NCI-H128 (cell line): ENCODE data around the gene GLB1L.

ENCODE experiments used
- DNase-seq: peaks from one replicate; lab custom pipeline; 2025; ENCODE audit not compliant: unreplicated experiment; lab: John Stamatoyannopoulos, UW

GLB1L gene

DNA sequence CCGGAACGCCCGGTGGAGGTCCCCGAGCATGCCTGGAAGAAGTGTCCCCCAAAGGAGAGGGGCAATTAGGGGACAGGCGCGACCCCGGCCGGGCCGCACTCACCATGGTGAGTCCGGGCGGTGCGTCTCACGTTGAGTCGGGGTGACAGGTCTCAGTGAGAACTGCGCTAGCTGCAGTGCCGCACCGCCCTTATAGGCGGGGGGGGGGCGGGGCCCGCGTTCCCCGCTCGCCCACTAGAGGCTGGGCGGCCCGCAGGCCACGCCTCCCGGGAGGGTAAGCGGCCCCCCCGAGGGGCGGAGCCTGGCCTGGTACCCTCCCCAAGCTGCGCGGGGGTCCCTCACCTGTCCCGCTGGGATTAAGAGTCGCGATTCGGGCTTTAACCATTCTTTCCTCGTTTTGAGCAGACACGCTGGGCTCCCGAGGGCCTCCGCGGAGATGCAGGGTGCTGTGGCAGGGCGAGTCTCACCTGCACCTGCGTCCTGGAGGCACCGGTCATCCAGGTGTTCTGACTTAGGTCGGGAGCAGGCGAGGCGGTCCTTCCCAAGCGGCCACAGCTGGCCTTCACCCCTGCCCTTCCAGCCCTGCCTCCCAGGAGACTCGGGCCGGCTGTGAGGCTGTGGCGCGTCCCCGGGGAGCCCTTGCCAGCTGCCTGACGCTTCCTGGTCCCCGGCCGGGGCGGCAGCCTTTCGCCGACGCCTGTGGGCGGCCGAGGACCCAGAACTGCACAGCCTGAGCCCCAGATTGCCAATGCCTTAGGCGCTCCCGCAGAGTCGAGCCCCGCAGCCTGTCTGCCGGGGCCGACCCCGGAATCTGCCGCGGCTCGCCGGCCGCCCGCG lies 8.7 kb upstream of the GLB1L start, which contains the start of gene TUBA4A:
Gene TUBA4A (minus strand): TSS at position 166 of the 837 bp plus-strand sequence. CDS start 60 bp downstream, at position 106.
- peak; percentile 59 for DNase-seq

DNA sequence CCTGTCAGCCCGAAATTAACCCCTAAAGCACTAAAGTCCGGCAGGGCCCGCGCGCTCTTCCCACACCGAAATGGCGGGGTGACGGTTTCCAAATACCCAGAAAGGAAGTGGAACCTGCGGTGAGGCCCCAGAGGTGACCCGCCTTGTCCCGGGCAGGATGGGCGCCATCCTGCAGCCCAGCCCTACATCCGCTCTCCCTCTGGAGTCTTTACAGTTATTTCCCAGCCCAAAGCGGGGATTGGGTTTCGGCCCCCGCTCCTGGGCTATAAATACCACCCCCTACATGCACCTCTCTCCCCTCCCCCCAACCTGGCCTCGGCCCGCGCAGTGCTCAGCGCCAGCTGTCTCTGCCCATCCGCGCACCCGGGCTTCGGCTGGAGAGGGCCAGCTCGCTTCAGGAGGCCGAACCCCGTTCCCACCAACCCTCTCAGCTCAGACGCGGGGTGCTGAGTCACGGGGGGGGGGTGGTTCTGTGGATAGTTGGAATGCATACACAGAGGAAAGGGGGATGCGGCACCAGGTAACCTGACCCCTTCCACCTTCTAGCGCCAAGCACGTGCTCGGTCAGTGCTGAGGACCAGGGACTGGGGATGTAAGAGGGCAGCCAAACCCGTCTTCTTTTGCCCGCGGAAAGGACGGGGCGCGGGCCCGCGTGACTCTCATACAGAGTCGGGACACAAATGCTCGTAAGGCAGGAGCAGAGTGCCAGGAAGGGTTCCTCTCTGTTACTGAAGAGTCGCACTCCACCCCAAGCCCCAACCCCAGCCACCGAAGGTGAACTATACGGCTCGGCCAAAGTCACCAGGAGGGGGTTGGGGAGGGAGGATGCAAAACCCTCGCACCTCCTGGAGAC lies 7.9 kb upstream of the GLB1L start, which contains the start of gene TUBA4B:
Gene TUBA4B (plus strand): TSS at position 344 of the 853 bp plus-strand sequence. CDS start 165 bp downstream, at position 509.
- DNase-seq = no peak

GRCh38 chr2:219252570-219252899 lies 7.3 kb upstream of the GLB1L start:
- DNase-seq = no peak

GRCh38 chr2:219252084-219252483 lies 6.8 kb upstream of the GLB1L start:
- DNase-seq = no peak

DNA sequence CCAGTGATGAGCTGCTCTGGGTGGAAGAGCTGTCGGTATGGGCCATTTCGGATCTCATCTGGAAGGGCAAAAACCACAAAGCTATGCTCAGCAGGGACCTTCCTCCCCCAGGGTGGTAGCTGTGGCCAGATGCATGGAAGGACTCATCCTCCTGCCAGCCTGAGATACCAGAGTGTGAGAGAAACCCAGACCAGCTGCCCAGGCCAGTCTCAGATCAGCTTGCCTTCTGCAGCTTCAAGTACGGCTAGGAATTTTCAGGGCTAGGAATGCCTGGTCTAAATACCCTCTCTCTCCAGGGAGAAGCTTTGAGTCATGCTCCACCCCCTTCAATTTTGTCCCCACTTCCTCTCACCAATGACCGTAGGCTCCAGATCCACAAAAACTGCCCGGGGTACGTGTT lies 6.4 kb upstream of the GLB1L start:
- no peak for DNase-seq

GRCh38 chr2:219250049-219250781 lies 5.0 kb upstream of the GLB1L start:
- no peak for DNase-seq

- no peak for DNase-seq
Measured at GRCh38 chr2:219249203-219249980, 4.1 kb upstream of the GLB1L start.

- DNase-seq = no peak
Measured at GRCh38 chr2:219248845-219249202, 3.6 kb upstream of the GLB1L start.

DNA sequence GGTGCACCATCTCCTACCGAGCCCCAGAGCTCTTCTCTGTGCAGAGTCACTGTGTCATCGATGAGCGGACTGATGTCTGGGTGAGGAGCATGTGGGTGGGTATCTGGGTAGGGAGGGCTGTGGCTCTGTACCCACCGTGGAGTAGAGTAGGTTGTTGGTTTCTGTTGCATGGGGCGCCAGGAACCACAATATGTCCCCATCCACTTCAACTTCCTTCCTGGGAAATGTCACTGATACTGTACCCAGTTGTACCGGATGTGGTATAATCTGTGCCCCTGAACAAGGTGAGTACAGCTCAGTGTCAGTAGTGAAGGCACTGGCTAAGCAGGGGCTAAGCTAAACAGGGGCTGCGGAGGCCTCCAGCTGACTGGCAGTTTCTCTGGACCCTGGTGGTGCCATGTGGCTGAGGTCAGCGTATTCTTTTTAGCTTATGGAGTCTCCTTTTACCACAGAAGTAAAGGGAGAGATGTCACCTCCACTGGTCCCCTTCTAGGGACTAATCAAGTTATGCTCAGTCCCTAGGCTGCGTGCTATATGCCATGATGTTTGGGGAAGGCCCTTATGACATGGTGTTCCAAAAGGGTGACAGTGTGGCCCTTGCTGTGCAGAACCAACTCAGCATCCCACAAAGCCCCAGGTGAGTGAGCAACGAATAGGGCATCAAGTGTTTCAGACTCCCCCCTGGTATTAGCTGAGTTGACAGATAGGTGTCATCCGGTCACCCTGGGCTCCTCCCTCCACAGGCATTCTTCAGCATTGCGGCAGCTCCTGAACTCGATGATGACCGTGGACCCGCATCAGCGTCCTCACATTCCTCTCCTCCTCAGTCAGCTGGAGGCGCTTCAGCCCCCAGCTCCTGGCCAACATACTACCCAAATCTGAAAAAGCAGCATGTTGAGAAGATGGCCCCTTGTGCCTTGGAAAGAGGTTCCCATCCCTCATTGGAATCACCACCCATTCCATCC lies 2.7 kb upstream of the GLB1L start:
- no peak for DNase-seq

GRCh38 chr2:219246559-219246958 lies 1.3 kb upstream of the GLB1L start:
- no peak for DNase-seq

GRCh38 chr2:219245899-219246230 lies 621 bp upstream of the GLB1L start:
- DNase-seq = no peak

- DNase-seq = no peak
Measured at GRCh38 chr2:219244789-219245147, 476 bp downstream of the GLB1L start.

- no peak for DNase-seq
Measured at GRCh38 chr2:219243291-219243761, 1.9 kb downstream of the GLB1L start.

DNA sequence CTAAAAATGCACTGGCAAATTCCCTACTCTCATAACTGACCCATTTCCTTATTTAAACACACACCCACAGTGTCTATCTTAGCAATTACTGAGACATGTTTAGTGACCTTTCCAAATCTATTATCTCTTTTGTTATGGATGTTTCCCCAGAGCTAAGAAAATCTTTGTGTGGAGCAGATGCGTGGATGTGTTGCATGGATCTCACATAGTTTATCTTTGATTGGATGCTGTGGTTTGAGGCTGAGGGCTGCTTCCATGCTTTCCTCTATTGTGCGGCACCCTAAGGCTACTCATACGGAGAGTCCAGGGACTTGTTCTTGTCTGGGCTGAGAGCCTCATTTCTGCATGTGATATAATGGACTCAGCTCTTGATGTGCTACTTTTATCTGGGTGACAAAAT lies 10.9 kb downstream of the GLB1L start:
- no peak for DNase-seq

- DNase-seq = no peak
Measured at GRCh38 chr2:219230059-219230540, 15.1 kb downstream of the GLB1L start.

DNA sequence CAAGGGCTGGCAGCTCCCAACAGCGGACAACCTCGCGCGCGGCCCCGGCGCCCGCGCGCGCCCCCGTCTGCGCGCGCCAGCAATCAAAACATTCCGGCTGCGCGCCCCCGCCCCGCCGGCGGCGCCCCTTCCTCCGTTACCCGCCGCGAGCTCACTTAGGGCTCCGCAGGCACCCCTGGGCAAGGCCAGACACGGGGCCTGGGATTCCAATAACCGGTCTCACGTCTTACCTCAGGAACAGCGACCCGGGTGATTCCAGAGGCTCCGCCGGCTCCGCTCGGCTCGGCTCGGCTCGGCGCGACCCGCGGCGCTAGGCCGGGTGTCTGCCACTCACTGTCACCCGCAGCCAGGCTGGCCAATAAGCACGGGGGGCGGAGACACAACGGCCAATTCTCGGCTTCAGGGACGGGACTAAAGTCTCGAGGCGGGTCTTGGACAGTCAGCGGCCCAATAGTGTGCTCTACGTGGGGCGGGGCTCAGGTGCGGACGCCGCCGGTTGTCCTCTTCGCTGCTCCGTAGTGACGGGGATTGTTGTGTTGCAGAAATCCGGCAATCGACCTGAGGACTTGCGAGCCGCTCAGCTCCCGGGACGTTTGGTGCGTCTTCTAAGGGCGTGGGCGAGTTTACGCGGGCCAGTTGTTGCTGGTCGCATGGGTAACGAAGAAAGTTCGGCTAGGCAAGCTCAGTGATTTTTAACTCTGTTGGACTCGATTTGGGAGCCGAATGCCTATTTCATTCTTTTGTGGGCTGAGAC lies 15.8 kb downstream of the GLB1L start, which contains the start of the genes ANKZF1 and ATG9A:
Gene ANKZF1 (plus strand): TSS at position 502 of the 754 bp plus-strand sequence. CDS start 452 bp downstream, outside the sequence.
Gene ATG9A (minus strand): TSS at position 332 of the 754 bp plus-strand sequence. CDS start 1,612 bp downstream, outside the sequence.
- peak; percentile 95 for DNase-seq

- DNase-seq = no peak
Measured at GRCh38 chr2:219228911-219229304, 16.3 kb downstream of the GLB1L start.
